KMS-11 (cell line): Measurements from ENCODE around the gene PLD3.

Experiments
- H2AFZ ChIP-seq: fragments of 200-600 bp; sonication (generic); 2 replicates; pipeline ENCODE4 v1.6.1; 2016; ENCODE audit warnings: antibody characterized with exemption, mixed run types, low read depth
- H3K27ac ChIP-seq: fragments of 200-600 bp; sonication (generic); 2 replicates; pipeline ENCODE4 v1.6.1; 2016; ENCODE audit warnings: mild to moderate bottlenecking, mixed run types
- H3K27me3 ChIP-seq: fragments of 200-600 bp; sonication (generic); 2 replicates; pipeline ENCODE4 v1.6.1; 2017; ENCODE audit warnings: mild to moderate bottlenecking, low read depth, mixed run types, moderate library complexity; ENCODE audit not compliant: insufficient read depth
- H3K36me3 ChIP-seq: fragments of 200-600 bp; sonication (generic); 2 replicates; pipeline ENCODE4 v1.6.1; 2017; ENCODE audit warnings: mild to moderate bottlenecking, mixed run types; ENCODE audit not compliant: insufficient read depth
- H3K4me1 ChIP-seq: fragments of 200-600 bp; sonication (generic); 2 replicates; pipeline ENCODE4 v1.6.1; 2016; ENCODE audit warnings: mild to moderate bottlenecking, low read depth, mixed run types; ENCODE audit not compliant: poor library complexity, severe bottlenecking
- H3K4me2 ChIP-seq: fragments of 200-600 bp; sonication (generic); 2 replicates; pipeline ENCODE4 v1.7.0; 2016; ENCODE audit warnings: mild to moderate bottlenecking, mixed run types
- H3K4me3 ChIP-seq: fragments of 200-600 bp; sonication (generic); IDR thresholded peaks from 2 replicates; pipeline ENCODE4 v1.6.1; 2017; ENCODE audit warnings: low read depth, low read length, mixed read lengths; ENCODE audit not compliant: insufficient read depth
- H3K79me2 ChIP-seq: fragments of 200-600 bp; sonication (generic); 2 replicates; pipeline ENCODE4 v1.6.1; 2016; ENCODE audit warnings: low read depth, mixed run types; ENCODE audit not compliant: insufficient read depth
- H3K9ac ChIP-seq: fragments of 200-600 bp; sonication (generic); 2 replicates; pipeline ENCODE4 v1.6.1; 2016; ENCODE audit warnings: mild to moderate bottlenecking, mixed run types
- H4K20me1 ChIP-seq: fragments of 200-600 bp; sonication (generic); 2 replicates; pipeline ENCODE4 v1.6.1; 2016; ENCODE audit warnings: mild to moderate bottlenecking, mixed run types; ENCODE audit not compliant: insufficient read depth
- TF ChIP-seq, protein P1 (sequence below): fragments of 200-600 bp; sonication (generic); conservative IDR thresholded peaks from 2 replicates; pipeline ENCODE4 v1.6.1; 2017; ENCODE audit warnings: low read depth, mild to moderate bottlenecking, antibody characterized with exemption, low read length, moderate library complexity, mixed read lengths

Gene PLD3

DNA sequence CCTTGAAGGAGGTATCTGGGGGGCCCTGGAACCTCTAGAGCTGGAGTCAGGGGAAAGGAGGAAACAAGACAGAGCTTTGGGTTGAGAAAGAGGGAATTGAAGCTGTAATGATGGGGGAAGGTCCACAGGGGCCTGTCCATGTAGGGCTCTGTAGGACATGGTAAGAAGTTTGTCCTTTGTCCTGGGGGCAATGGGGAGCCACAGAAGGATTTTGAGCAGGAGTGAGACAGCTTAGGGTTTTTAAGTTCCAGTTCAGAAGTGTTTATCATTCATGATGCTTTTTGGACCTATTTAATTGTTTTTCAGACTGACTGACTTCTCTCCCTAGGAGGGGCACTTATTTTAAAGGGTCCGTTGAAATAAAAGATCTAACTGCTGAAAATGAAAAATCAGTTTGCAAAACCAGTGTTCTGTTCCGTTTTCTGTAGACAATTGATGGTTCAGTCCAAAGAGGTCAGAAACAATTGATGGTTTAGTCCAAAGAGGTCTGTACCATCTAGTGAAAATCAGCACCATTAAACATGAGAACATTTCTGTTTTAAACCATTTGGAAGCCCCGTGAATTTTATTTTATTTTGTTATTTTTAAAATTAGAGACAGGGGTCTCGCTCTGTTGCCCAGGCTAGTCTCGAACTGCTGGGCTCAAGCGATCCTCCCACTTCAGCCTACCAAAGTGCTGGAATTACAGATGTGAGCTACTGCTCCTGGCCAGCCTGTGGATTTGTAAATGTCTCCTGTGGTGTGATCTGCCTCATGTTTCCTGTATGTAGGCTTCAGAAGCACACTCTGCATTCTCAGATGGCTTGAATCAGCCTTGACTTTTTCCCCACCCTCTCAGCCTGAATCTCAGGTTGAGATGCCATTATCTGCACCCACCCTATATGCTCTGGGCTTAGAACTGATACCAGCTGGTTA is 8.4 kb downstream of the PLD3 start:
- H3K27ac ChIP-seq: no peak overlapping the region
- no peaks in the 10 kb centered on the region for H3K27me3 ChIP-seq
- no peak overlapping the region for H2AFZ ChIP-seq
- no peaks in the 10 kb centered on the region for H3K79me2 ChIP-seq
- H3K4me3 ChIP-seq: no peak overlapping the region
- peaks cover 6% of the 10 kb centered on the region for H3K4me1 ChIP-seq
- no peak overlapping the region for H3K9ac ChIP-seq
- H3K36me3 ChIP-seq: no peaks in the 10 kb centered on the region
- TF ChIP-seq, protein P1, sequence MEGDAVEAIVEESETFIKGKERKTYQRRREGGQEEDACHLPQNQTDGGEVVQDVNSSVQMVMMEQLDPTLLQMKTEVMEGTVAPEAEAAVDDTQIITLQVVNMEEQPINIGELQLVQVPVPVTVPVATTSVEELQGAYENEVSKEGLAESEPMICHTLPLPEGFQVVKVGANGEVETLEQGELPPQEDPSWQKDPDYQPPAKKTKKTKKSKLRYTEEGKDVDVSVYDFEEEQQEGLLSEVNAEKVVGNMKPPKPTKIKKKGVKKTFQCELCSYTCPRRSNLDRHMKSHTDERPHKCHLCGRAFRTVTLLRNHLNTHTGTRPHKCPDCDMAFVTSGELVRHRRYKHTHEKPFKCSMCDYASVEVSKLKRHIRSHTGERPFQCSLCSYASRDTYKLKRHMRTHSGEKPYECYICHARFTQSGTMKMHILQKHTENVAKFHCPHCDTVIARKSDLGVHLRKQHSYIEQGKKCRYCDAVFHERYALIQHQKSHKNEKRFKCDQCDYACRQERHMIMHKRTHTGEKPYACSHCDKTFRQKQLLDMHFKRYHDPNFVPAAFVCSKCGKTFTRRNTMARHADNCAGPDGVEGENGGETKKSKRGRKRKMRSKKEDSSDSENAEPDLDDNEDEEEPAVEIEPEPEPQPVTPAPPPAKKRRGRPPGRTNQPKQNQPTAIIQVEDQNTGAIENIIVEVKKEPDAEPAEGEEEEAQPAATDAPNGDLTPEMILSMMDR: no peak
- no peaks in the 10 kb centered on the region for H4K20me1 ChIP-seq
- no peak overlapping the region for H3K4me2 ChIP-seq

DNA sequence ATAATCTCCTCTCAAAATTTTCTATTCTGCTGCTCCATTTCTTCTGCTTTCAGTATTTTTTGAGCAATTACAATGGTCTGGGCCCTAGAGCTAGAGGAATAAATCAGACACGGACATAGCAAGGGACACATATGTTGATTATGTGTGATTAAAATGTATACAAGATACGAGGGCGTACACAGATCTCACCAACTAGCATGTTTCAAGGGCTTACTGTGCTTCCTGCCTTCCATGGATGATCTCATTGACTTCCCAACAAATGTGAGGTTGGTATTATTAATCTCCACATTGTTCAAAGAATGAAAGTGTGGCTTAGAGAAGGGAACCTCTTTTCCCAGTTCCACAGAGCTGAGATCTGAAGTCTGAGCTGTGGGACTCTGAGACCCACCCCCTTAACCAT is 9.1 kb downstream of the PLD3 start:
- Histone ChIP-seq H3K79me2 (no peaks in the 10 kb centered on the region), H3K4me2 (no peak overlapping the region), H3K27ac (no peak overlapping the region), H3K27me3 (no peaks in the 10 kb centered on the region), H3K4me1 (peaks cover 6% of the 10 kb centered on the region), H3K36me3 (no peaks in the 10 kb centered on the region), H2AFZ (no peak overlapping the region), H3K4me3 (no peak overlapping the region), H4K20me1 (no peaks in the 10 kb centered on the region), H3K9ac (no peak overlapping the region)
- TF ChIP-seq, protein P1: no peak

- Histone ChIP-seq H3K4me2 (no peak overlapping the region), H3K4me3 (no peak overlapping the region), H3K9ac (no peak overlapping the region), H2AFZ (no peak overlapping the region), H3K27ac (no peak overlapping the region), H3K79me2 (no peaks in the 10 kb centered on the region), H3K36me3 (no peaks in the 10 kb centered on the region), H3K4me1 (peaks cover 12% of the 10 kb centered on the region), H4K20me1 (no peaks in the 10 kb centered on the region), H3K27me3 (no peaks in the 10 kb centered on the region)
- TF ChIP-seq, protein P1: no peak
Measured at GRCh38 chr19:40358773-40359172, 10.3 kb downstream of the PLD3 start.

- H3K27me3 ChIP-seq: no peaks in the 10 kb centered on the region
- H3K27ac ChIP-seq: no peak overlapping the region
- H4K20me1 ChIP-seq: no peaks in the 10 kb centered on the region
- TF ChIP-seq, protein P1: no peak
- no peak overlapping the region for H3K4me2 ChIP-seq
- H3K9ac ChIP-seq: no peak overlapping the region
- no peak overlapping the region for H3K4me3 ChIP-seq
- H3K4me1 ChIP-seq: peaks cover 12% of the 10 kb centered on the region
- H2AFZ ChIP-seq: no peak overlapping the region
- no peaks in the 10 kb centered on the region for H3K79me2 ChIP-seq
- no peaks in the 10 kb centered on the region for H3K36me3 ChIP-seq
Measured at GRCh38 chr19:40360020-40360707, 11.7 kb downstream of the PLD3 start.
